HEK293 (cell line): ENCODE data around the gene ATP5F1D.
A peak's percentile ranks its signal among the peaks of the same experiment; 100 is the strongest.

Source experiments
- CTCF ChIA-PET: fragments of 350-600 bp; formaldehyde crosslinking; extraction: SDS; loops from one replicate; lab custom pipeline; 2021; ENCODE audit warnings: antibody characterized with exemption; lab: Yijun Ruan, JAX
- POLR2A ChIA-PET: fragments of 300-600 bp; formaldehyde crosslinking; extraction: SDS; loops from one replicate; lab custom pipeline; 2020; ENCODE audit warnings: antibody characterized with exemption, inconsistent platforms; lab: Yijun Ruan, JAX
- H3K27ac ChIP-seq: fragments of 200-500 bp; sonication (Bioruptor generic); 2 replicates; pipeline ENCODE4 v1.5.1; 2014; ENCODE audit warnings: low read depth, low read length, control low read depth, inconsistent platforms; ENCODE audit errors: extremely low read depth
- H3K36me3 ChIP-seq, 2 experiments: fragments of 200-500 bp in 1 of 2; sonication (Bioruptor generic) in 1 of 2; 1 replicate in 1 of 2; 2 replicates in 1 of 2; pipeline ENCODE4 v1.5.1; 2014 to 2017; ENCODE audit warnings: inconsistent platforms in 2 of 2, low read length in 2 of 2; ENCODE audit not compliant: control insufficient read depth in 2 of 2, insufficient read depth in 1 of 2
- H3K4me1 ChIP-seq: fragments of 200-500 bp; sonication (Bioruptor generic); 2 replicates; pipeline ENCODE4 v1.5.1; 2014; ENCODE audit warnings: mild to moderate bottlenecking, low read length, inconsistent platforms; ENCODE audit not compliant: control insufficient read depth, insufficient read depth
- H3K4me3 ChIP-seq: 2 replicates; pipeline ENCODE4 v1.5.1; 2011; ENCODE audit warnings: low read depth, mild to moderate bottlenecking, control low read depth, low read length, moderate library complexity
- H3K9me3 ChIP-seq: fragments of 200-500 bp; sonication (Bioruptor generic); 2 replicates; pipeline ENCODE4 v1.5.1; 2014; ENCODE audit warnings: low read depth, low read length, inconsistent platforms; ENCODE audit not compliant: control insufficient read depth, insufficient read depth
- BCL11B ChIP-seq: fragments of 450-650 bp; formaldehyde crosslinking; IDR thresholded peaks from 2 replicates; pipeline ENCODE4 v1.5.1; 2016; ENCODE audit warnings: low read depth, missing biosample characterization, missing genetic modification characterization
- KLF8 ChIP-seq: fragments of 450-650 bp; formaldehyde crosslinking; IDR thresholded peaks from 2 replicates; pipeline ENCODE4 v1.5.1; 2016; ENCODE audit warnings: missing biosample characterization, missing genetic modification characterization
- KLF9 ChIP-seq: fragments of 450-650 bp; formaldehyde crosslinking; IDR thresholded peaks from 2 replicates; pipeline ENCODE4 v1.5.1; 2016; ENCODE audit warnings: missing biosample characterization, missing genetic modification characterization, low read depth
- SETDB1 ChIP-seq: IDR thresholded peaks from one replicate; pipeline ENCODE4 v1.6.1; 2017; ENCODE audit warnings: mild to moderate bottlenecking, low read length, moderate library complexity, mixed read lengths; ENCODE audit not compliant: insufficient read length
- ZBTB7A ChIP-seq: fragments of 450-650 bp; formaldehyde crosslinking; IDR thresholded peaks from 2 replicates; pipeline ENCODE4 v1.5.1; 2016; ENCODE audit warnings: low read depth, missing biosample characterization, missing genetic modification characterization
- ZBTB8A ChIP-seq: fragments of 450-650 bp; formaldehyde crosslinking; IDR thresholded peaks from 2 replicates; pipeline ENCODE4 v1.5.1; 2016; ENCODE audit warnings: missing biosample characterization, missing genetic modification characterization
- ZNF335 ChIP-seq: fragments of 450-650 bp; formaldehyde crosslinking; conservative IDR thresholded peaks from 2 replicates; pipeline ENCODE4 v1.5.1; 2016; ENCODE audit warnings: missing biosample characterization, missing genetic modification characterization
- ZNF585B ChIP-seq: fragments of 450-650 bp; formaldehyde crosslinking; IDR thresholded peaks from 2 replicates; pipeline ENCODE4 v1.5.1; 2016; ENCODE audit warnings: missing biosample characterization, missing genetic modification characterization
- TF ChIP-seq, protein P1 (sequence below): fragments of 450-650 bp; formaldehyde crosslinking; IDR thresholded peaks from 2 replicates; pipeline ENCODE4 v1.5.1; 2016; ENCODE audit warnings: missing biosample characterization, missing genetic modification characterization
- TF ChIP-seq, protein P2 (sequence below): fragments of 450-650 bp; formaldehyde crosslinking; IDR thresholded peaks from 2 replicates; pipeline ENCODE4 v1.5.1; 2016; ENCODE audit warnings: missing biosample characterization, missing genetic modification characterization
- TF ChIP-seq, protein P3 (sequence below): fragments of 450-650 bp; formaldehyde crosslinking; IDR thresholded peaks from 2 replicates; pipeline ENCODE4 v1.5.1; 2016; ENCODE audit warnings: missing biosample characterization, missing genetic modification characterization
- TF ChIP-seq, protein P4 (sequence below): fragments of 450-650 bp; formaldehyde crosslinking; IDR thresholded peaks from 2 replicates; pipeline ENCODE4 v1.5.1; 2016; ENCODE audit warnings: missing biosample characterization, missing genetic modification characterization
- TF ChIP-seq, protein P5 (sequence below): fragments of 450-650 bp; formaldehyde crosslinking; IDR thresholded peaks from 2 replicates; pipeline ENCODE4 v1.5.1; 2016; ENCODE audit warnings: missing biosample characterization, missing genetic modification characterization
- TF ChIP-seq, protein P6 (sequence below): fragments of 450-650 bp; formaldehyde crosslinking; IDR thresholded peaks from 2 replicates; pipeline ENCODE4 v1.5.1; 2017; ENCODE audit warnings: missing biosample characterization, missing genetic modification characterization
- TF ChIP-seq, protein P7 (sequence below): fragments of 450-650 bp; formaldehyde crosslinking; IDR thresholded peaks from 2 replicates; pipeline ENCODE4 v1.5.1; 2016; ENCODE audit warnings: missing biosample characterization, missing genetic modification characterization
- TF ChIP-seq, protein P8 (sequence below): fragments of 450-650 bp; formaldehyde crosslinking; IDR thresholded peaks from 2 replicates; pipeline ENCODE4 v1.5.1; 2016; ENCODE audit warnings: missing biosample characterization, missing genetic modification characterization

The ATP5F1D gene

DNA sequence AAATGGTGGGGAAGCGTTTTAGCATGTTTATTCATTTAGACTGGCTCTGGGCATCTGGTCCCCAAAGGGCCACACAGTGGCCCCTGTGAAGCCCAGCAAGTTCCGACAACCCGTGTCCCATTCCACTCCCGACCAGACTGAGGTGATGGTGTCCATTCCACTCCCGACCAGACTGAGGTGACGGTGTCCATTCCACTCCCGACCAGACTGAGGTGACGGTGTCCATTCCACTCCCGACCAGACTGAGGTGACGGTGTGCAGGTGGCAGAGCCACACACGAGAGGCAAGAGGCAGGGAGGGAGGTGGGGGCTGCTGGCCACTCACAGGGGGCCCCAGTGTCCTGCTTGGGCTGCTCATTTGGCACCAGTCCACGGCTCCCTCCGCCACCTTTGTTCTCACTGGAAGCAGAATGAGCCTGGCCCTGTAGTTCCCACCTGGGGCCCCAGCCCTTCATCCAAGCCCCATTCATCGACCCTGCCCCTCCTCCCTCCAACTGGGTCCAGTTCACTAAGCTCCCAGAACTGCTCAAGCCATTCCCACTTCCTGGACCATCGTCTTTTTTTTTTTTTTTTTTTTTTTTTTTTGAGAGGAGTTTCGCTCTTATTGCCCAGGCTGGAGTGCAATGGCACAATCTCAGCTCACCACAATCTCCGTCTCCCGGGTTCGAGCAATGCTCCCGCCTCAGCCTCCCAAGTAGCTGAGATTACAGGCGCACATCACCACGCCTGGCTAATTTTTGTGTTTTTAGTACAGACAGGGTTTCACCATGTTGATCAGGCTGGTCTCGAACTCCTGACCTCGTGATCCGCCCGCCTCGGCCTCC is 4.9 kb downstream of the ATP5F1D start (continued):
- TF ChIP-seq, protein P1, sequence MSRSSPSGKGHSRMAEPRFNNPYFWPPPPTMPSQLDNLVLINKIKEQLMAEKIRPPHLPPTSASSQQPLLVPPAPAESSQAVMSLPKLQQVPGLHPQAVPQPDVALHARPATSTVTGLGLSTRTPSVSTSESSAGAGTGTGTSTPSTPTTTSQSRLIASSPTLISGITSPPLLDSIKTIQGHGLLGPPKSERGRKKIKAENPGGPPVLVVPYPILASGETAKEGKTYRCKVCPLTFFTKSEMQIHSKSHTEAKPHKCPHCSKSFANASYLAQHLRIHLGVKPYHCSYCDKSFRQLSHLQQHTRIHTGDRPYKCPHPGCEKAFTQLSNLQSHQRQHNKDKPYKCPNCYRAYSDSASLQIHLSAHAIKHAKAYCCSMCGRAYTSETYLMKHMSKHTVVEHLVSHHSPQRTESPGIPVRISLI (tag by site-specific recombination) = peak; percentile 93
- TF ChIP-seq KLF8 (tag by site-specific recombination) (peak; percentile 20; the same call in 1 of the 2 replicates), BCL11B (tag by site-specific recombination) (0 out of 2 replicates have a peak, but pooled peaks have one; percentile 44), ZBTB7A (tag by site-specific recombination) (peak; percentile 77; the same call in 1 of the 2 replicates)
- TF ChIP-seq, protein P2, sequence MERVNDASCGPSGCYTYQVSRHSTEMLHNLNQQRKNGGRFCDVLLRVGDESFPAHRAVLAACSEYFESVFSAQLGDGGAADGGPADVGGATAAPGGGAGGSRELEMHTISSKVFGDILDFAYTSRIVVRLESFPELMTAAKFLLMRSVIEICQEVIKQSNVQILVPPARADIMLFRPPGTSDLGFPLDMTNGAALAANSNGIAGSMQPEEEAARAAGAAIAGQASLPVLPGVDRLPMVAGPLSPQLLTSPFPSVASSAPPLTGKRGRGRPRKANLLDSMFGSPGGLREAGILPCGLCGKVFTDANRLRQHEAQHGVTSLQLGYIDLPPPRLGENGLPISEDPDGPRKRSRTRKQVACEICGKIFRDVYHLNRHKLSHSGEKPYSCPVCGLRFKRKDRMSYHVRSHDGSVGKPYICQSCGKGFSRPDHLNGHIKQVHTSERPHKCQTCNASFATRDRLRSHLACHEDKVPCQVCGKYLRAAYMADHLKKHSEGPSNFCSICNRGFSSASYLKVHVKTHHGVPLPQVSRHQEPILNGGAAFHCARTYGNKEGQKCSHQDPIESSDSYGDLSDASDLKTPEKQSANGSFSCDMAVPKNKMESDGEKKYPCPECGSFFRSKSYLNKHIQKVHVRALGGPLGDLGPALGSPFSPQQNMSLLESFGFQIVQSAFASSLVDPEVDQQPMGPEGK (tag by site-specific recombination) = peak; percentile 87

DNA sequence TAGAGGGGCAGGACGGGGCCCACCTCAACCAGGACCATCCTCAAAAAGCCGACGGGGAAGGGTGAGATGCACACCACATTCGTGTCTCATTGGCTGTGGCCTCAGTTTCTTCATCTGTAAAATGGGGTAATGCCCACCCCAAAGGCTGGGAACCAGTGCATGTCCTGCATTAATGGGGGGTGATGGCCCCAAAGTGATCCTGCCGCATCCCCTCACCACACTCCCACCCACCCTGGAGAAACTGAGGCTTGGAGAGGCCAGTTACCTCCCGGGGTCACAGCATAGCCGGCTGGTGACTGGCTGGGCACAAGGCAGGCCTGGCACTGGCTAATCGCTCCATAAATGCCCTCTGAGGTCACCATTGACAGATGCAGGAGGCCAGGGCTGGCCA is 6.2 kb downstream of the ATP5F1D start:
- no peak overlapping the region for H3K4me3 ChIP-seq
- ChIA-PET POLR2A (interaction anchor here (7.7 kb wide), 1 partner anchor 22 kb away, joined by 231 read pairs; the partner anchor contains the start of gene CIRBP), CTCF (interaction anchor here (5.5 kb wide), 1 partner anchor 17 kb away, joined by 299 read pairs; the partner anchor contains the start of gene CIRBP)
- no peak overlapping the region for H3K27ac ChIP-seq
- peaks cover 4% of the 10 kb centered on the region; the same call in 1 of the 2 replicates for H3K4me1 ChIP-seq
- peaks cover 0 to 21% of the 10 kb centered on the region in 2 experiments; a peak in 1 of 3 replicates for H3K36me3 ChIP-seq
- TF ChIP-seq, protein P3, sequence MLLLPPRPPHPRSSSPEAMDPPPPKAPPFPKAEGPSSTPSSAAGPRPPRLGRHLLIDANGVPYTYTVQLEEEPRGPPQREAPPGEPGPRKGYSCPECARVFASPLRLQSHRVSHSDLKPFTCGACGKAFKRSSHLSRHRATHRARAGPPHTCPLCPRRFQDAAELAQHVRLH (tag by site-specific recombination) = peak; percentile 61; the same call in 1 of the 2 replicates
- TF ChIP-seq, protein P4, sequence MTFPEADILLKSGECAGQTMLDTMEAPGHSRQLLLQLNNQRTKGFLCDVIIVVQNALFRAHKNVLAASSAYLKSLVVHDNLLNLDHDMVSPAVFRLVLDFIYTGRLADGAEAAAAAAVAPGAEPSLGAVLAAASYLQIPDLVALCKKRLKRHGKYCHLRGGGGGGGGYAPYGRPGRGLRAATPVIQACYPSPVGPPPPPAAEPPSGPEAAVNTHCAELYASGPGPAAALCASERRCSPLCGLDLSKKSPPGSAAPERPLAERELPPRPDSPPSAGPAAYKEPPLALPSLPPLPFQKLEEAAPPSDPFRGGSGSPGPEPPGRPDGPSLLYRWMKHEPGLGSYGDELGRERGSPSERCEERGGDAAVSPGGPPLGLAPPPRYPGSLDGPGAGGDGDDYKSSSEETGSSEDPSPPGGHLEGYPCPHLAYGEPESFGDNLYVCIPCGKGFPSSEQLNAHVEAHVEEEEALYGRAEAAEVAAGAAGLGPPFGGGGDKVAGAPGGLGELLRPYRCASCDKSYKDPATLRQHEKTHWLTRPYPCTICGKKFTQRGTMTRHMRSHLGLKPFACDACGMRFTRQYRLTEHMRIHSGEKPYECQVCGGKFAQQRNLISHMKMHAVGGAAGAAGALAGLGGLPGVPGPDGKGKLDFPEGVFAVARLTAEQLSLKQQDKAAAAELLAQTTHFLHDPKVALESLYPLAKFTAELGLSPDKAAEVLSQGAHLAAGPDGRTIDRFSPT (tag by site-specific recombination) = 0 out of 2 replicates have a peak, but pooled peaks have one; percentile 65
- TF ChIP-seq SETDB1 = no peak
- TF ChIP-seq ZBTB7A (tag by site-specific recombination) = peak; percentile 59; the same call in 1 of the 2 replicates
- no peak; the same call in 1 of the 2 replicates for TF ChIP-seq ZBTB8A (tag by site-specific recombination)
- TF ChIP-seq, protein P5, sequence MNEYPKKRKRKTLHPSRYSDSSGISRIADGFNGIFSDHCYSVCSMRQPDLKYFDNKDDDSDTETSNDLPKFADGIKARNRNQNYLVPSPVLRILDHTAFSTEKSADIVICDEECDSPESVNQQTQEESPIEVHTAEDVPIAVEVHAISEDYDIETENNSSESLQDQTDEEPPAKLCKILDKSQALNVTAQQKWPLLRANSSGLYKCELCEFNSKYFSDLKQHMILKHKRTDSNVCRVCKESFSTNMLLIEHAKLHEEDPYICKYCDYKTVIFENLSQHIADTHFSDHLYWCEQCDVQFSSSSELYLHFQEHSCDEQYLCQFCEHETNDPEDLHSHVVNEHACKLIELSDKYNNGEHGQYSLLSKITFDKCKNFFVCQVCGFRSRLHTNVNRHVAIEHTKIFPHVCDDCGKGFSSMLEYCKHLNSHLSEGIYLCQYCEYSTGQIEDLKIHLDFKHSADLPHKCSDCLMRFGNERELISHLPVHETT (tag by site-specific recombination) = peak; percentile 20; the same call in 1 of the 2 replicates
- no peak for TF ChIP-seq ZNF585B (tag by site-specific recombination)
- no peaks in the 10 kb centered on the region for H3K9me3 ChIP-seq

DNA sequence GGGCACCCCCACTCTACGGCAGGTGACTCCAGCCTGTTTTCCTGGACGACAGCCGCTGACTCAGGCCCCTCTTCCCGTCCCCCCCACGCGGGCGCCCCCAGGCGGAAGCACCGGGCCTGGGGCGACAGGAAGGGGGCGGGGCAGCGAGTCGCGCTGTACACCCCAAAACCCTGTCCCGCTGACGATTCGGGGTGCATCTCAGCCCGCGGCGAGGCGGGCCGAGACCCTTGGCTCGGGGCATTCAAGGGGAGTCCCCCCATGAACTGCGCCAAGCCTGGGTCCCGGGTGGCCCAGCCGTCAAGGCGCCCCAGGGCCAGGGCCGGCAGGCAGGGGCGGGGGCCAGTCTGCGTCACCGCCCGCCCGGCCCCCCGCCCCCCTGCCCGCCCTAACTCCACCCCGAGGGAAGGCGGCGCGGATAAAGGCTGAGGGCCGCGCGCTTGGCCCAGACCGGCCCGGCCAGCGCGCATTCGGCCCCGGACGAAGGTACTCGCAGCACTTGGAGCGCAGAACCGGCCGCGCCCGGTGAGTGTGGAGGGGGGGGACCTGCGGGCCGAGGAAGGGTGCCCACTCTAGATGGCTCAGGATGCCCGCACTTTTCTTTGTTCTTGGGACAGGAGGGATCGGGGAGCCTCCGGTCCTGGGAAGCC is 6.7 kb downstream of the ATP5F1D start, which contains the start of gene MIDN:
Gene MIDN, plus strand, starts transcription at position 445 of the 647 bp plus-strand sequence. CDS start 1,714 bp downstream, outside the sequence.
- H3K4me3 ChIP-seq = peak within 1 kb of the TSS; percentile 67
- ChIA-PET CTCF (no interaction called here), POLR2A (interaction anchor here (0.9 to 1.0 kb wide), 2 partner anchors 18 to 21 kb away, joined by 4 to 17 read pairs; partner anchors contain the start of gene CIRBP)
- no peaks in the 10 kb centered on the region for H3K9me3 ChIP-seq
- H3K4me1 ChIP-seq = peaks cover 4% of the 10 kb centered on the region; the same call in 1 of the 2 replicates
- H3K27ac ChIP-seq = peak within 1 kb of the TSS; percentile 95
- peaks cover 0 to 21% of the 10 kb centered on the region in 2 experiments; a peak in 1 of 3 replicates for H3K36me3 ChIP-seq
- TF ChIP-seq, protein P6, sequence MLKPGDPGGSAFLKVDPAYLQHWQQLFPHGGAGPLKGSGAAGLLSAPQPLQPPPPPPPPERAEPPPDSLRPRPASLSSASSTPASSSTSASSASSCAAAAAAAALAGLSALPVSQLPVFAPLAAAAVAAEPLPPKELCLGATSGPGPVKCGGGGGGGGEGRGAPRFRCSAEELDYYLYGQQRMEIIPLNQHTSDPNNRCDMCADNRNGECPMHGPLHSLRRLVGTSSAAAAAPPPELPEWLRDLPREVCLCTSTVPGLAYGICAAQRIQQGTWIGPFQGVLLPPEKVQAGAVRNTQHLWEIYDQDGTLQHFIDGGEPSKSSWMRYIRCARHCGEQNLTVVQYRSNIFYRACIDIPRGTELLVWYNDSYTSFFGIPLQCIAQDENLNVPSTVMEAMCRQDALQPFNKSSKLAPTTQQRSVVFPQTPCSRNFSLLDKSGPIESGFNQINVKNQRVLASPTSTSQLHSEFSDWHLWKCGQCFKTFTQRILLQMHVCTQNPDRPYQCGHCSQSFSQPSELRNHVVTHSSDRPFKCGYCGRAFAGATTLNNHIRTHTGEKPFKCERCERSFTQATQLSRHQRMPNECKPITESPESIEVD = no peak
- TF ChIP-seq ZNF335 (tag by site-specific recombination) = peak; percentile 88
- TF ChIP-seq, protein P7, sequence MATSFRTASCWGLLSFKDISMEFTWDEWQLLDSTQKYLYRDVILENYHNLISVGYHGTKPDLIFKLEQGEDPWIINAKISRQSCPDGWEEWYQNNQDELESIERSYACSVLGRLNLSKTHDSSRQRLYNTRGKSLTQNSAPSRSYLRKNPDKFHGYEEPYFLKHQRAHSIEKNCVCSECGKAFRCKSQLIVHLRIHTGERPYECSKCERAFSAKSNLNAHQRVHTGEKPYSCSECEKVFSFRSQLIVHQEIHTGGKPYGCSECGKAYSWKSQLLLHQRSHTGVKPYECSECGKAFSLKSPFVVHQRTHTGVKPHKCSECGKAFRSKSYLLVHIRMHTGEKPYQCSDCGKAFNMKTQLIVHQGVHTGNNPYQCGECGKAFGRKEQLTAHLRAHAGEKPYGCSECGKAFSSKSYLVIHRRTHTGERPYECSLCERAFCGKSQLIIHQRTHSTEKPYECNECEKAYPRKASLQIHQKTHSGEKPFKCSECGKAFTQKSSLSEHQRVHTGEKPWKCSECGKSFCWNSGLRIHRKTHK (tag by site-specific recombination) = no peak
- TF ChIP-seq, protein P8, sequence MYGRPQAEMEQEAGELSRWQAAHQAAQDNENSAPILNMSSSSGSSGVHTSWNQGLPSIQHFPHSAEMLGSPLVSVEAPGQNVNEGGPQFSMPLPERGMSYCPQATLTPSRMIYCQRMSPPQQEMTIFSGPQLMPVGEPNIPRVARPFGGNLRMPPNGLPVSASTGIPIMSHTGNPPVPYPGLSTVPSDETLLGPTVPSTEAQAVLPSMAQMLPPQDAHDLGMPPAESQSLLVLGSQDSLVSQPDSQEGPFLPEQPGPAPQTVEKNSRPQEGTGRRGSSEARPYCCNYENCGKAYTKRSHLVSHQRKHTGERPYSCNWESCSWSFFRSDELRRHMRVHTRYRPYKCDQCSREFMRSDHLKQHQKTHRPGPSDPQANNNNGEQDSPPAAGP (tag by site-specific recombination) = peak; percentile 74; the same call in 1 of the 2 replicates
- peak; percentile 4; the same call in 1 of the 2 replicates for TF ChIP-seq KLF9
